Stimulated activated naive CD8-positive, alpha-beta T cell treated with anti-CD3 and anti-CD28 coated beads, Interleukin-15, Interleukin-2, amounts not matched to agents 100 U/mL and 50 U/mL, for 24 hours (primary cell): ENCODE data around the gene TRIB2.

Experiments
- ATAC-seq: fragments of 150-1000 bp; cut with Tn5 transposase; one replicate; pipeline ENCODE4 v1.10.0; 2021
- DNase-seq: peaks from one replicate; pipeline ENCODE4 v3.0.0; 2021

The TRIB2 gene

DNA sequence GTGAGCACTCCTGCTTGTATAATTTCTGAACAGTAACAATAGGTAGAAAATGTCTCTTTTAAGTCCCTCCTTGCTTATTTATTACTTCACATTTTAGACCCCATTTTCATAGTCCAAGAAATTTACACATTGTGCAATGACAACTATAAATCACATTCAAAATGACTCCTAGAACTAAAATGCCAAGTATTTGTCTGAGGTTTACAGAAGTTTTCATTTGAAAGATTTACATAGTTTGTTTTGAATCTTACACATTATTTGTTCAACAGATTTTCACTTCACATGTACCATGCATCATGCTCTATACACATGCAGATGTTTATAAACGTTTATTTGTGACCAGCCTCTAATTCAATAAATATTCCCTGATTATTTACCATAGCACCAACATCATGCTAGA, 15.7 kb upstream of the TRIB2 start:
- ATAC-seq = no peak
- no peak for DNase-seq

GRCh38 chr2:12701786-12702167, 15.0 kb upstream of the TRIB2 start:
- DNase-seq (no peak), ATAC-seq (peak; percentile 8)

DNA sequence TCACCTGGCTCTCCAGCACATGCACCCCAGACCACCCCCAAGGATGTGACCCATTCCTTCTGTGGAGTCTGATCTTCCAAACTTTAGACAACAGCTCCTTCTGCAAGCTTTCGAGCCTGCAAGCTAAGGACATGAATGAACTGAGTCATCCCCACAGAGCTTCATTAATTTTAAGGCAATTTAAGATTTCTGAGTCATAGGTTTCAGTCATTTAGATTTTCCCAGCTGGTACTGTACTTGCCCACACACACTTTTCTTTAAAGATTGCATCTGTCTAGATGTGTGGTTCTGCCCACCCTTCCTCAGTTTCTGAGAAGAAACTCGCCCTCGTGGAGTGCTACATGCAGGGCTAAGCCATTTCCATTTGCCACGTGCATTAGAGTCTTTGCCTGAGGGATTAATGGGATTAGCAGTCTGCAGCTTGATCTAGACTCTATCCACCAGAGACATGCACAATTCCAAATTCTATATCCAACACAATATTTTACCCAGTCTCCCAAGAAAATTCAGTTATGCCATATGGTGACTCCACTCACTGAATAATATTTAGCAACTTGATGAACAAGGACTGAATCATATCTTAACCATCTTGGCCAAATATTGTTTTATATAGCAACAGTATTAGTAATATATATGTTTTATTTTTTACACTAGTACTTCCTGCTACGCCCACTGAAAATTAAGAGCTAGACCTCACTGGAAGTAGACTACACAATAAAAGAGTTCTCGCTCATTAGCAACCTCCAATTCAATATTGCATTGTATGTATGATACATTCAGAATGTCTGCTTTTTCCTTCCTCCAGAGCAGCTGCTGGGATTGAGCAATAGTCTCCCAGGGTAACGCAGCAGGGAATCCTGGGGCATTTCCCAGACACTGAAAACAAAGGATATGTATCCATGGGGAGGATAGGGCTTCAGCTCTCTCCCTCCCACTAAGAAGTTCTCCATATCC, 14.3 kb upstream of the TRIB2 start:
- DNase-seq (peak; percentile 31), ATAC-seq (peak; percentile 88)

- no peak for DNase-seq
- ATAC-seq = no peak
These were observed 12.4 kb upstream of the TRIB2 start for GRCh38 chr2:12704378-12704777.

DNA sequence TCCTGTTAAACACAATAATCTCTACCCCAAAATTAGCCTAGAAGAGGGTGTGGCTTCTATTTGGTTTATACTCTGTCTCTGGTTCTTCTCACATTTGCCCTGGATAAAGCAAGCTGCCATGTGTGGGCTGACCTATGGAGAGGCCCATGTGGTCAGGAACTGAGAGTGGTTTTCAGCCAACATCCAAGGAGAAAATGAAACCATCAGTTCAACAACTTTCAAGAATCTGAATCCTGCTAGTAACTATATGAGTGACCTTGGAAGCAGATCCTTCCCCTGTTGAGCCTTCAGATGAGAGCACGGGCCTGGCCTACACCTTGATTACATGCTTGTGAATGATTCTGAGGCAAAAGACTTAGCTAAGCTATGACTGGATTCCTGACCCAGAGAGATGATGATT, 11.5 kb upstream of the TRIB2 start:
- DNase-seq (no peak), ATAC-seq (no peak)

DNA sequence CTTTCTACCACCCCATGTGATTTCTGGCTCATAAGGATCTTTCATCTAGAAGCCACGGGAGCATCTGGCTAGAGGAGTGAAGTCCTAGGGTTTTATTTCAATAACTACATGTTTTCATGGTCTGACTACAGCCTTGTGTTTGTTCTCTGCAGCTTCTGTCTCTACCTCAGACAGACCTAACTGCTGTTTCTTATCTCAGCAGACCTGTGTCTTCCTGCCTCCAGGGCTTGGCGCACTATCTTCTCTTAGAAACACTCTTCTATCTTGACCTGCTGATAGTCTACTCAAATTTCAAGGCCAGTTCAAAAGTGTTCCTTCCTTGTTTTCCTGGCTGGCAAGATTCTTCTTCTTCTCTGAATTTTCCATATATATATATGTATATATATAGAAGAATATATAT, 11.0 kb upstream of the TRIB2 start:
- no peak for ATAC-seq
- DNase-seq = no peak

DNA sequence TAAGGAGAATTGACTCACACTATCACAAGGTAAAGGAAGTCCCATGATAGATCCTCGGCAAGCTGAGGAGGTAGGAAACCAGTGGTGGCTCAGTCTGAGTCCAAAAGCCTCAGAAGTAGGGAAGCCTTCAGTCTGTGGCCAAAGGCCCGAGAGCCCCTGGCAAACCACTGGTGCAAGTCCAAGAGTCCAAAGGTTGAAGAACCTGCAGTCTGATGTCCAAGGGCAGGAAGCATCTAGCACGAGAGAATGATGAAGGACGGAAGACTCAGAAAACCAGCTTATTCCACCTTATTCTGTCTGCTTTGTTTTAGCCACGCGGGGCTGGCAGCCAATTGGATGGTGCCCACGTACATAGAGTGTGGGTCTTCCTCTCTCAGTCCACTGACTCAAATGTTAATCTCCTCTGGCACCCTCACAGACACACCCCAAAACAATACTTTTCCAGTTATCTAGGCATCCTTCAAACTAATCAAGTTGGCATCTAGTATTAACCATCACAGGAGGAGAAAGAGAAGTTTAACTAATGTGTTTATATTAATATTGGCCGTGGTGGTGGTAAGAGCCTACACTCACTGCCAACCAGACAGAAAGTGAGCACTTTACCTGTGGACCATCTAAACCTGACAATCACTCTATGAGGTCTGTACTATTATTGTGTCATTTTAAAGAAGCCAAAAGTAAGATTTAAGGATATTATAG, 8.1 kb upstream of the TRIB2 start:
- ATAC-seq (no peak), DNase-seq (no peak)

GRCh38 chr2:12709207-12709522, 7.6 kb upstream of the TRIB2 start:
- DNase-seq = no peak

DNA sequence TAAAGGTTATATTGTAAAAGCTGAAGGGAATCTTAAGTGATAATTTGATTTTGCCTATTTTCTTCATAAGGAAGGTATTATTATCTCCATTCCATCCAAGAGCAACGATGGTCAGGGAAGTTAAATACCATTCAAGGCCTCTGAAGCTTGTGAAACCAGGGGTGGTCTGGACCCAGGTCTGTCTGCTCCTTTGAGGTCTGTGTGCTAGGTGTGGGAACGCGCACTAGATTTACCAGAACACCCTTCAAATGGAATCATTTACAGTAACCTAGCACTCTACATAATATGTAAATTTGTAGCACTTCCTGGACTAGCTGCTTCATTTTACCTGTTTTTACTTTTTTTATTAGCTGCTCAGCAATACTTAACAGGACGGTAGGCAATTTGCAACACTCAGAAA, 6.4 kb upstream of the TRIB2 start:
- no peak for ATAC-seq

More at GRCh38 chr2:12709207-12709522, 7.6 kb upstream of the TRIB2 start:
- ATAC-seq = peak; percentile 78

DNA sequence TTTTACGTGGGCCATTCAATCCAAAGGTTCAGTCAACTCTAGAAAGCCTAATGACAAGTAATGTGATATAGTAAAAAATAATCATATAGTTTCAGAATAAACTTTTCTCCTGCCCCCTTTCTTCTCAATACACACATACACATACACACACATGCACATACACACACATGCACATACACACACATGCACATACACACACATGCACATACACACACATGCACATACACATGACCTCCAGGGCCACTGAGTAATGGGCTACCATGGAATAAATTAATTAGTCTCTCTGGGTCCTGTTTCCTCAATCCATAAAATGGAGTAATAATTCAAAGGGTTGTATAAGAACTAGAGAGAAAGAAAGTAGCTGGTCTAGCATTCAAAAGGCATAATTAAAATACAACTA, 5.4 kb upstream of the TRIB2 start:
- ATAC-seq (no peak), DNase-seq (no peak)

More for the DNA sequence above, 6.4 kb upstream of the TRIB2 start:
- DNase-seq = no peak

GRCh38 chr2:12712881-12713280, 3.9 kb upstream of the TRIB2 start:
- ATAC-seq (no peak), DNase-seq (no peak)

- no peak for ATAC-seq
- no peak for DNase-seq
These were observed 2.1 kb upstream of the TRIB2 start for GRCh38 chr2:12714391-12715221.

DNA sequence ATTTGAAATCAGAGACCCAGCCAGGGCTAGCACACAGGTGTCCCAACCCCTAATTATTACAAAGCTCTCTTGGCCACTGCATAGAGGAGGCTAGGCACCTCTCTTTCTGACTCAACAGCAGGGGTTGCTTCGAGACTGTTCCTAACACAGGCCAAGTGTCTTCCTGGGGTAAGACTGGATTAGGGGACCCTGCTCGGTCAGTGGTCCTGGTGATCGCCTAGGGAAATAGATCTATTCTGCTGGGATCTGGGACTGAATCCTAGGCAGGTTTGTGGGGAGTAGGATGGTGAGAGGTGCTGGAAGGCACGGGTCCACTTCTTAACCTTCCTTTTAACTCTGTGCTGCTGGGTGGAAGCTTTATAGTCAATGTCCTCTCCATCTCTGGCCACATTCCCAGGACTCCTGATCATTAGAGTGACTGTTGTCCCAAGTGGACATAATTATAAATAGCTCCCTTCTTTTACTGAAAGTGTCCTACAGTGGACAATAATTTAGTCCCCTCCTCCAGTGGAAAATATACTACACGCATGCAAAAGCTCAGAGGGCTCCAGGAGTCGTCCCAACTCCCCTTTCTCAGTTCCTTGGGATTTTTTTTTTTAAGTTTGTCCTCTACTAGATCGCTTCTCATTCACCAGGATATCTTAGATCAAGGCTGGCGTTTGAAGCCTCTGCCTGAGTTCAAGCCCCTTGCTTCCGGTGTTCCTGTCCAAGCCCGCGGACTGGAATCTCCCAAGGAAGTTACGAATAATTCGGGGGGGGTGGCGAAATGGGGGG, 1.3 kb upstream of the TRIB2 start:
- ATAC-seq (no peak), DNase-seq (no peak)

GRCh38 chr2:12716032-12716281, 779 bp upstream of the TRIB2 start:
- ATAC-seq = no peak
- DNase-seq = peak; percentile 83

DNA sequence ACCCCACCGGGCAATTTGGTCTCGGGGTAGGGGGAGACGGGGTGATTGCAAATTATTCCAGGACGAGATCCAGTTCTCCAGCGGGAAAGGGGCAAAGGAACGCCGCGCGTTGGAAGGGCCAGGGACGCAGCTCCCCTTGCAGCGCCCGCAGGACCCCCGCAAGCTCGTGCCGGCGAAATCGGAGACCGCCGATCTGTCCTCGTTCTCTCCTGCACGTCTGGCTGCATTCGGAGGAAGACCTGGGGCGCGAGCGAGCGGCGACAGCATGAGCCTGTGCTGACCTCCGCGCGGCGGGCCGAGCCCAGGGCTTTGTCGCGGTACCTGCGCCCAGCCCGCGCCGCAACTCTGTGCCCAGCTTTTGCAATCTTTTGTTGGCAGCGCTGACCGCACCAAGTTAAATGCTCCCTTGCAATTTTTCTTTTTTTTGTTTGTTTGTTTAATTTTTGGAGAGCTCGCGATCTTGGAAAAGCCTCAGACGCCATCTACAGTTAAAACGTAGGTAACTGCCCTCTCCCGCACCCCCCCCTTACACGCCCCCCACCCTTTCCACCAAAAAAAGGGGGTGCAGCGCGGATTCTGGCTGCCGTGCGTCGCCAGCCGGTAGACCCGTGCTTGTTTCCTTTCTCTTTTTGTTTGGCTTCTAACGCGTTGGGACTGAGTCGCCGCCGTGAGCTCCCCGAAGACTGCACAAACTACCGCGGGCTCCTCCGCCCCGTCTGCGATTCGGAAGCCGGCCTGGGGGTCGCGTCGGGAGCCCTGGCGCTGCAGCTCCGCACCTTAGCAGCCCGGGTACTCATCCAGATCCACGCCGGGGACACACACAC, 667 bp downstream of the TRIB2 start:
- ATAC-seq (peak; percentile 28), DNase-seq (peak; percentile 61)

- DNase-seq (peak; percentile 40), ATAC-seq (no peak)
These were observed 1.4 kb downstream of the TRIB2 start for GRCh38 chr2:12718015-12718671.

- DNase-seq = peak; percentile 30
- ATAC-seq = no peak
These were observed 2.1 kb downstream of the TRIB2 start for GRCh38 chr2:12718711-12719399.

- ATAC-seq = no peak
- no peak for DNase-seq
These were observed 2.9 kb downstream of the TRIB2 start for GRCh38 chr2:12719400-12720277.

DNA sequence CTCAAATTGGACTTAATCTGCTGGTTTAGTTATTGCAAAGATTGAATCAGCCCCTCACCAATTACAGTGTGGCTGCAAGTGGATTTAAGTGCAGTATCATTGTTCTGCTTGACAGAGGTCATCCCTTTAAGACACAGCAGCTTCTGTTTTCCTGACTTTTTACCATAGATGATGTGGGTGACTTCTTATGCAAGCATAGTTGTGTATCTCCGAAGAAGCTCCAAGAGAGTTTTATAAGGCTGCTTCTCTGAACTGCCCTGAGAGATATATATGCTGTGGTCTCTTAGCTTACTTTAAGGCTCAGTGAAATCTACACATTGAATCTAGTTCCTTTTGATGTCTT, 3.5 kb downstream of the TRIB2 start:
- ATAC-seq (no peak), DNase-seq (no peak)
